Heart right ventricle (tissue), 16 donors: ENCODE results near the gene RAB31. TPM values are rescaled to one million over a fixed set of nuclear protein-coding genes. Genes with fewer than 3 reads are reported as not detected.
"Not testable (repeated sequence)": the region's sequence is repeated elsewhere in the genome, so short reads cannot be mapped to it uniquely, and the experiment has no call there.

Experiments used
- ATAC-seq, 8 donors: fragments of 200-7000 bp; cut with Tn5 transposase; one replicate each; pipeline ENCODE4 v1.9.1; 2020; ENCODE audit warnings: mild to moderate bottlenecking in 8 of 8, moderate library complexity in 8 of 8, moderate number of reproducible peaks in 1 of 8
- DNase-seq, 2 donors: peaks; one replicate each; pipeline ENCODE4 v3.0.0-alpha.2; 2020
- H3K27ac ChIP-seq, 10 donors: fragments of 200-600 bp; sonication (generic) in 2 of 10; one replicate each; pipeline versions ENCODE4 v1.5.0 to v1.8.0; 2020 to 2022; ENCODE audit warnings: mild to moderate bottlenecking in 3 of 10
- H3K27me3 ChIP-seq, 7 donors: fragments of 200-600 bp; one replicate each; pipeline ENCODE4 v1.8.0; 2021 to 2022; ENCODE audit warnings: mild to moderate bottlenecking in 2 of 7
- H3K36me3 ChIP-seq, 9 donors: fragments of 200-600 bp; sonication (generic) in 1 of 9; one replicate each; pipeline versions ENCODE4 v1.5.0 to v1.8.0; 2020 to 2022; ENCODE audit warnings: mild to moderate bottlenecking in 2 of 9
- H3K4me1 ChIP-seq, 9 donors: fragments of 200-600 bp; sonication (generic) in 1 of 9; one replicate each; pipeline versions ENCODE4 v1.5.0 to v1.8.0; 2020 to 2022; ENCODE audit warnings: mild to moderate bottlenecking in 4 of 9
- H3K4me3 ChIP-seq, 10 donors: fragments of 200-600 bp; sonication (generic) in 2 of 10; one replicate each; pipeline versions ENCODE4 v1.5.0 to v1.8.0; 2020 to 2022; ENCODE audit warnings: mild to moderate bottlenecking in 7 of 10, moderate library complexity in 2 of 10
- H3K9me3 ChIP-seq, 11 donors: fragments of 200-600 bp in 10 of 11; sonication (generic) in 2 of 11; one replicate each; pipeline versions ENCODE4 v1.5.0 to v1.8.0; 2013 to 2022; ENCODE audit warnings: mild to moderate bottlenecking in 2 of 11, control low read depth in 1 of 11, moderate library complexity in 1 of 11
- CTCF ChIP-seq, 9 donors: fragments of 200-600 bp; sonication (generic) in 2 of 9; IDR thresholded peaks; one replicate each; pipeline versions ENCODE4 v1.5.0 to v1.8.0; 2021 to 2022; ENCODE audit warnings: antibody characterized with exemption in 9 of 9, mild to moderate bottlenecking in 5 of 9, moderate library complexity in 1 of 9
- WGBS, 2 donors: extraction: QIAGEN DNeasy Blood & Tissue Kit; methylation state at CpG; one replicate each; pipeline ENCODE4 v1.1.7; 2013; ENCODE audit warnings: inconsistent platforms in 1 of 2; 5-methylcytosine and 5-hydroxymethylcytosine counted together
- intact Hi-C, 10 donors: fragments of 100-400 bp; cut with DNase I; formaldehyde crosslinking; loops; one replicate each; pipeline versions ENCODE4 v1.11.1 to v1.14.2; 2022
- polyA plus RNA-seq, 2 donors: library from polyadenylated mRNA; stranded (reverse); fragments of 200-250 nt; gene quantifications; one replicate each; pipeline ENCODE4 v1.2.3, GENCODE V29; 2013
- total RNA-seq, 10 donors: library from RNA; stranded (reverse); fragmentation: NEBNext Ultra II Directional in 3 of 10; extraction: Animal tissue kit (Norgen Biotek cat#: 25700) in 3 of 10; gene quantifications; one replicate each; pipeline versions ENCODE4 v1.2.1 to v1.2.4, GENCODE V29; 2021 to 2023
- donor health status: Arrhythmogenic right ventricular cardiomyopathy.
- donor health status: ischemic (EF 13 %, LVEDD 7.1; RV severe dilation, severe dysfunction).
- donor health status: healthy with polysubstance abuse.
- donor health status: DM: no; HTN: yes; CAD: no.
- donor health status: DM: no; HTN: no; CAD: no.
- donor health status: ischemic (EF 25% LVEDD 6.9; RV normal size, moderate dysfunction).
- donor health status: ischemic (EF 25% LVEDD 5.7; RV mildly dilated, moderate dysfunction).
- donor health status: healthy.
- donor health status: DM: yes; HTN: yes; CAD: no.
- donor health status: Ischemic cardiomyopathy.
- donor health status: ischemic (EF 35%, LVEDD 5.7; RV mildly dilated, moderate dysfunction).
- donor health status: nonischemic (EF 11% LVEDD 7.7; RV severe dilation, severe dysfunction).
- donor health status: DM: yes; HTN: yes; CAD: no.
- donor health status: PGD.
- donor health status: ischemic (EF 29% LVEDD 5.4; RV normal size, mild dysfunction).
- donor health status: nonischemic (EF 23%, LVEDD 6.1; RV moderate dilation, normal function).

The RAB31 gene
- total and polyA plus RNA-seq, 12 donors, result 4.5 to 47.8 (median 16.6) TPM

GRCh38 chr18:9854801-9855676, 146.9 kb downstream of the RAB31 start:
- peak overlapping the region in 2 of 10 donors; percentile 17 to 77 for H3K27ac ChIP-seq
- 76 to 77% methylated on average over 12 of the region's 12 CpGs for WGBS, 2 donors
- TF ChIP-seq CTCF (IDR thresholded peaks at IDR 0.05), result no peak
- intact Hi-C loops, result loop anchor here in 1 of 10 donors (10.0 kb wide), 1 partner anchor 50 kb away; no protein-coding TSS in a partner anchor
- DNase-seq (no peak), ATAC-seq (no peak)
- H3K27me3 ChIP-seq, result no peaks in the 10 kb centered on the region
- peaks cover 0 to 15% (median 0%) of the 10 kb centered on the region in 9 donors for H3K36me3 ChIP-seq
- H3K9me3 ChIP-seq, result no peaks in the 10 kb centered on the region
- peaks cover 0 to 49% (median 4%) of the 10 kb centered on the region in 9 donors for H3K4me1 ChIP-seq
- no peak overlapping the region for H3K4me3 ChIP-seq

- 85 to 88% methylated on average over 9 of the region's 9 CpGs for WGBS, 2 donors
- no peaks in the 10 kb centered on the region for H3K27me3 ChIP-seq
- H3K9me3 ChIP-seq, result no peaks in the 10 kb centered on the region
- intact Hi-C loops, result loop anchor here in 1 of 10 donors (10.0 kb wide), 1 partner anchor 51 kb away; no protein-coding TSS in a partner anchor
- DNase-seq (no peak), ATAC-seq (peak in 1 of 8 donors; percentile 14)
- no peak for TF ChIP-seq CTCF (IDR thresholded peaks at IDR 0.05)
- no peak overlapping the region for H3K4me3 ChIP-seq
- peaks cover 0 to 22% (median 0%) of the 10 kb centered on the region in 9 donors for H3K36me3 ChIP-seq
- H3K27ac ChIP-seq, result peak overlapping the region in 2 of 10 donors; percentile 17 to 77
- H3K4me1 ChIP-seq, result peaks cover 0 to 43% (median 0%) of the 10 kb centered on the region in 9 donors
Observed at GRCh38 chr18:9855681-9856080, 147.6 kb downstream of the RAB31 start.

GRCh38 chr18:9856092-9856491, 148.0 kb downstream of the RAB31 start:
- peak in 3 of 8 donors; percentile 19 to 55 (median 38) for ATAC-seq
- 92 to 96% methylated on average over 3 of the region's 3 CpGs for WGBS, 2 donors
- intact Hi-C loops, result loop anchor here in 1 of 10 donors (10.0 kb wide), 1 partner anchor 51 kb away; no protein-coding TSS in a partner anchor

GRCh38 chr18:9857479-9857998, 149.4 kb downstream of the RAB31 start:
- WGBS, 2 donors, result 95 to 96% methylated on average over 4 of the region's 4 CpGs
- intact Hi-C loops, result loop anchor here in 1 of 10 donors (10.0 kb wide), 1 partner anchor 53 kb away; no protein-coding TSS in a partner anchor
- H3K9me3 ChIP-seq, ATAC-seq, H3K27me3 ChIP-seq, H3K4me3 ChIP-seq, DNase-seq: not testable (repeated sequence)
- Histone ChIP-seq H3K27ac (peak overlapping the region in 1 of 10 donors; percentile 77), H3K36me3 (peaks cover 0 to 38% (median 0%) of the 10 kb centered on the region in 9 donors), H3K4me1 (peaks cover 0 to 29% (median 0%) of the 10 kb centered on the region in 9 donors)

More at GRCh38 chr18:9856092-9856491, 148.0 kb downstream of the RAB31 start:
- H3K4me1 ChIP-seq, result peaks cover 0 to 39% (median 0%) of the 10 kb centered on the region in 9 donors
- peak overlapping the region in 1 of 10 donors; percentile 77 for H3K27ac ChIP-seq
- DNase-seq, result no peak
- no peak overlapping the region for H3K4me3 ChIP-seq
- no peak for TF ChIP-seq CTCF (IDR thresholded peaks at IDR 0.05)
- H3K36me3 ChIP-seq, result peaks cover 0 to 26% (median 0%) of the 10 kb centered on the region in 9 donors
- H3K9me3 ChIP-seq, result no peaks in the 10 kb centered on the region
- no peaks in the 10 kb centered on the region for H3K27me3 ChIP-seq
